Measurements from ENCODE around the gene S100A16.

DNA sequence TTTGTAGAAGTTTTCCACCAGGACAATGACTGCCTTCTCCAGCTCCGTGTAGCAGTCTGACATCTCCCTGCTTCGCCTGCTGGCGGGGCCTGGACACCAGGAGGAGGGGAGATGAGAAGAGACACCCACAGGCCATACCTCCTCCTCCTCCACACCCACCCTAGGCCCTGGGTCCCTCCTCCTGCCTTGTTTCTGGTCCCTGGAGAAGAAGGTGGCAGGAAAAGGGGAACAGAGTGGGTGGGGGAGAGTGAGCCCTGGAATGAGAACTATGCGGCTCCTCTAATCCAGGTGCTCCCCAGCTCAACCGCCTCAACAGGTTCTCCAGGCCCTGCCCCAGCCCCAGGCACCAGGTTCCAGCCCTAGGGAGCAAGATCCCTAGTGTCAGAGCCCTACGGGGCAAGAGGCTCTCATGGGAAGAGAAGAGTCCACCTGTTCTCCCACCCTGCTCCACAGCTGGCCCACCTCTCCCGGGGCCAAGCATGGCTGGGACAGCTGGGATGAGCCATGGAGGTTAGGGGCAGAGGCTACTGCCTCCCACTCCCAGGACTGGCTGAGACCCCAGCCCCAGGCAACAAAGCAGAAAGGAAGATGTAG lies 4.8 kb downstream of the S100A16 start:
- TF ChIP-seq, protein P1, sequence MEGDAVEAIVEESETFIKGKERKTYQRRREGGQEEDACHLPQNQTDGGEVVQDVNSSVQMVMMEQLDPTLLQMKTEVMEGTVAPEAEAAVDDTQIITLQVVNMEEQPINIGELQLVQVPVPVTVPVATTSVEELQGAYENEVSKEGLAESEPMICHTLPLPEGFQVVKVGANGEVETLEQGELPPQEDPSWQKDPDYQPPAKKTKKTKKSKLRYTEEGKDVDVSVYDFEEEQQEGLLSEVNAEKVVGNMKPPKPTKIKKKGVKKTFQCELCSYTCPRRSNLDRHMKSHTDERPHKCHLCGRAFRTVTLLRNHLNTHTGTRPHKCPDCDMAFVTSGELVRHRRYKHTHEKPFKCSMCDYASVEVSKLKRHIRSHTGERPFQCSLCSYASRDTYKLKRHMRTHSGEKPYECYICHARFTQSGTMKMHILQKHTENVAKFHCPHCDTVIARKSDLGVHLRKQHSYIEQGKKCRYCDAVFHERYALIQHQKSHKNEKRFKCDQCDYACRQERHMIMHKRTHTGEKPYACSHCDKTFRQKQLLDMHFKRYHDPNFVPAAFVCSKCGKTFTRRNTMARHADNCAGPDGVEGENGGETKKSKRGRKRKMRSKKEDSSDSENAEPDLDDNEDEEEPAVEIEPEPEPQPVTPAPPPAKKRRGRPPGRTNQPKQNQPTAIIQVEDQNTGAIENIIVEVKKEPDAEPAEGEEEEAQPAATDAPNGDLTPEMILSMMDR (IDR thresholded peaks at IDR 0.05; ENCODE audit: low read depth, low read length): no peak
- TF ChIP-seq POLR2A (IDR thresholded peaks at IDR 0.05; ENCODE audit: extremely low read depth, insufficient read length): no peak
